ENCODE data around the gene NR2F1. TPM values are rescaled to one million over a fixed set of nuclear protein-coding genes. Genes with fewer than 3 reads are reported as not detected.

NR2F1 gene
- total RNA-seq, 1 experiment from 2014 or later: 1.3 TPM

DNA sequence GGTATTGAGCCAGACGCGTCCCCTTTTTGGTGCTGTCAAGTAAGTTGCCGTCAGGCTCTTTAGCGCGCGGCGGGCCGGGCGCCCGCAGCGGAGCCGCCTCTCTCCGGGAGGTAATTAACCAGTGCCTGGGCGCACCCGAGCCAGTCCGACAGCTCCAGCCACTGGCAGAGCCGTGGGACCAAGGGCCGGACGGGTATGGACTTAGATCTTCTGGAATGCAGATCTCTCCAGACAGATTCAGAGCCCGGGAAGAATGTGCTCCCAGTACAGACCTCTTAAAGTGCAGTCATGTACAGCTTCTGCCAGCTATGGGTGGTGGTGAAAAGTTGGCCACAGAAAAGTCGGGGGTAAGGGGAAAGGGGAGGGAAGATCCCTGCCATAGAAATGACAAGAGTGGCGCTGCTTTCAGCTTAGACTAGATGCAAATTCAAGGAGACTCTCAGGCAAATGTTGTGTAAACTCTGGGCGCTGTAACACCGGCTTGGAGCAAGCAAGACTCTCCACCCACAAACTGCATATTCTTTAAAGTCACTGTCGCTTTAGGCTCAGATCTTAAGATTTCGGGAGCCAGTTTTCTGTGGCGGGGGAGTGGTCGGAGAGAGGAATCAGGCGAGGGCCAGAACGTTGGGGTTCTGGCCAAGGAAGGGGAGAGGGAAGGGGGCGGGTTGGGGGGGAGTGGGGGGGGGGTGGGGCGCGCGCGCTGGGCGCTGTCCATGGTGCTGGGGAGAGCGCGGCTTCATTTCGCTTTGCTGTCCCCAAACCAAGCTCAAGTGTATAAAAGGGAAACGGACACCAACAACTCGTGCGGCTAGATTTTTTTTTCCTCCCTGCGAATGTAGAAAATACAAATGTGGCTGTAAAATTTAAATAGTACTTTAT lies 29.2 kb downstream of the NR2F1 start:
- peaks cover 11% of the 10 kb centered on the region for H3K4me1 ChIP-seq (replicated peaks; ENCODE audit: insufficient read depth)
- no TSS peak for BruUV-seq (replicated peaks)
- H3K4me3 ChIP-seq: no peak overlapping the region
- peaks cover 9% of the 10 kb centered on the region; the same call in 1 of the 2 replicates for H3F3A ChIP-seq (ENCODE audit: insufficient read depth, low read depth)
- H3K9me3 ChIP-seq (ENCODE audit: insufficient read depth, low read depth): no peaks in the 10 kb centered on the region
- DNase-seq: peak in 1 of 2 experiments; percentile 13
- H3K79me2 ChIP-seq (ENCODE audit: low read depth): no peaks in the 10 kb centered on the region
- no peak overlapping the region for H2AFZ ChIP-seq
- TF ChIP-seq, protein P1, sequence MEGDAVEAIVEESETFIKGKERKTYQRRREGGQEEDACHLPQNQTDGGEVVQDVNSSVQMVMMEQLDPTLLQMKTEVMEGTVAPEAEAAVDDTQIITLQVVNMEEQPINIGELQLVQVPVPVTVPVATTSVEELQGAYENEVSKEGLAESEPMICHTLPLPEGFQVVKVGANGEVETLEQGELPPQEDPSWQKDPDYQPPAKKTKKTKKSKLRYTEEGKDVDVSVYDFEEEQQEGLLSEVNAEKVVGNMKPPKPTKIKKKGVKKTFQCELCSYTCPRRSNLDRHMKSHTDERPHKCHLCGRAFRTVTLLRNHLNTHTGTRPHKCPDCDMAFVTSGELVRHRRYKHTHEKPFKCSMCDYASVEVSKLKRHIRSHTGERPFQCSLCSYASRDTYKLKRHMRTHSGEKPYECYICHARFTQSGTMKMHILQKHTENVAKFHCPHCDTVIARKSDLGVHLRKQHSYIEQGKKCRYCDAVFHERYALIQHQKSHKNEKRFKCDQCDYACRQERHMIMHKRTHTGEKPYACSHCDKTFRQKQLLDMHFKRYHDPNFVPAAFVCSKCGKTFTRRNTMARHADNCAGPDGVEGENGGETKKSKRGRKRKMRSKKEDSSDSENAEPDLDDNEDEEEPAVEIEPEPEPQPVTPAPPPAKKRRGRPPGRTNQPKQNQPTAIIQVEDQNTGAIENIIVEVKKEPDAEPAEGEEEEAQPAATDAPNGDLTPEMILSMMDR (conservative IDR thresholded peaks at IDR 0.05): no peak
- no peak for TF ChIP-seq EZH2 (IDR thresholded peaks at IDR 0.05; ENCODE audit: low read depth)
- no peaks in the 10 kb centered on the region for H3K36me3 ChIP-seq (ENCODE audit: low read depth)
- no peaks in the 10 kb centered on the region for H3K27me3 ChIP-seq (ENCODE audit: insufficient read depth, low read depth)
- no peak overlapping the region for H3K27ac ChIP-seq
- ChIA-PET CTCF (interaction anchor here (0.6 to 1.0 kb wide), 2 partner anchors 9 to 189 kb away, joined by 3 to 5 read pairs; no protein-coding TSS in a partner anchor), POLR2A (ENCODE audit: unreplicated experiment) (no interaction called here)
- intact Hi-C loops (cut with micrococcal nuclease; ENCODE audit: unreplicated experiment): loop anchor here (10.0 kb wide), 1 partner anchor 63 kb away; no protein-coding TSS in a partner anchor
- H3K9me2 ChIP-seq (ENCODE audit: insufficient read depth): no peaks in the 10 kb centered on the region
- H3K4me2 ChIP-seq: no peak overlapping the region
- no peaks in the 10 kb centered on the region for H4K20me1 ChIP-seq (ENCODE audit: insufficient read depth)

- intact Hi-C loops (cut with micrococcal nuclease; ENCODE audit: unreplicated experiment): loop anchor here (10.0 kb wide), 1 partner anchor 62 kb away; no protein-coding TSS in a partner anchor
- Histone ChIP-seq H3K9me2 (ENCODE audit: insufficient read depth) (no peaks in the 10 kb centered on the region), H3K4me3 (no peak overlapping the region), H4K20me1 (ENCODE audit: insufficient read depth) (no peaks in the 10 kb centered on the region), H3K79me2 (ENCODE audit: low read depth) (no peaks in the 10 kb centered on the region), H3K27me3 (ENCODE audit: insufficient read depth, low read depth) (no peaks in the 10 kb centered on the region), H3K36me3 (ENCODE audit: low read depth) (no peaks in the 10 kb centered on the region), H3K4me2 (no peak overlapping the region), H3K27ac (no peak overlapping the region), H3K9me3 (ENCODE audit: insufficient read depth, low read depth) (no peaks in the 10 kb centered on the region), H2AFZ (no peak overlapping the region), H3F3A (ENCODE audit: insufficient read depth, low read depth) (0 out of 2 replicates have a peak, but pooled peaks cover 6% of the 10 kb centered on the region), H3K4me1 (replicated peaks; ENCODE audit: insufficient read depth) (peaks cover 5% of the 10 kb centered on the region; the same call in 1 of the 2 replicates)
- DNase-seq: no peak
- TF ChIP-seq EZH2 (IDR thresholded peaks at IDR 0.05; ENCODE audit: low read depth): no peak
- TF ChIP-seq, protein P1 (conservative IDR thresholded peaks at IDR 0.05): no peak
- no TSS peak for BruUV-seq (replicated peaks)
- ChIA-PET CTCF (interaction anchor here (0.6 to 1.0 kb wide), 2 partner anchors 9 to 189 kb away, joined by 3 to 5 read pairs; no protein-coding TSS in a partner anchor), POLR2A (ENCODE audit: unreplicated experiment) (no interaction called here)
Observed at GRCh38 chr5:93612855-93613243, 29.8 kb downstream of the NR2F1 start.

DNA sequence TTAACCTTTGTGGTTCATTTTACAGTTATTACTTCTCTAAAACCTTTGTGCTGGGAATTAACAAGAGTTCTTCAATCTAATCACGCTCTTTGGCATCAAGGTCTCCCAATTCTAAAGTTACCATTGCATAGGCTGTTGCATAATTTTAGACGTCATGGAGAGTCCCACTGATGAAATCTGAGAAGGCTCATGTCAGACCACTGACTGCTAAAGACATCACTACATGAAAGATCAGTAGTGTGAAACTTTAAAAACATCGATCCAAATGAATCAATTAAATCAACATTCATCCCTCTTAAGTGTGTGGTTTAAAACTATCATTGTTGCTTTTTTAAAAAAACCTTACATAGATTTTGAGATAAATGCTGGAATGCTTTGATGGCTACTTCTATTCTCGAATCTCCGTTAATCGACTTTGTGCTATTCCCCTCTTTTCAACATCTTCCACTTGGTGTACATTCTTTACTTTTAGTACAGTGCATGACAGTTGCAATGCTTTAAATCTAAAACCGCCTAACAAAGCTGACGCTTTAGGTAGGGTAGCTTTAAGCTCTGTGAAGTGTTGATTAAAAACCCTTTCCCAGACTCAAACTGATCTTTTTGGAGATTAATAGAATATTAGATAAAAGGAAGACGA lies 33.6 kb downstream of the NR2F1 start:
- Histone ChIP-seq H3K36me3 (ENCODE audit: low read depth) (no peaks in the 10 kb centered on the region), H3K9me2 (ENCODE audit: insufficient read depth) (no peaks in the 10 kb centered on the region), H3K4me3 (no peak overlapping the region), H3K4me1 (replicated peaks; ENCODE audit: insufficient read depth) (peaks cover 8% of the 10 kb centered on the region), H4K20me1 (ENCODE audit: insufficient read depth) (no peaks in the 10 kb centered on the region), H3K27me3 (ENCODE audit: insufficient read depth, low read depth) (no peaks in the 10 kb centered on the region), H3K79me2 (ENCODE audit: low read depth) (no peaks in the 10 kb centered on the region), H3F3A (ENCODE audit: insufficient read depth, low read depth) (0 out of 2 replicates have a peak, but pooled peaks cover 2% of the 10 kb centered on the region), H3K4me2 (no peak overlapping the region), H3K9me3 (ENCODE audit: insufficient read depth, low read depth) (no peaks in the 10 kb centered on the region), H2AFZ (no peak overlapping the region), H3K27ac (no peak overlapping the region)
- DNase-seq: no peak
- BruUV-seq (replicated peaks): no TSS peak
- TF ChIP-seq EZH2 (IDR thresholded peaks at IDR 0.05; ENCODE audit: low read depth): no peak
- TF ChIP-seq, protein P1 (conservative IDR thresholded peaks at IDR 0.05): no peak
- POLR2A ChIA-PET (ENCODE audit: unreplicated experiment): no interaction called here
- intact Hi-C loops (cut with micrococcal nuclease; ENCODE audit: unreplicated experiment): loop anchor here (10.0 kb wide), 1 partner anchor 58 kb away; no protein-coding TSS in a partner anchor
- CTCF ChIA-PET: no interaction called here
